Left kidney (tissue), 8 donors: ENCODE data around the gene GALNTL6. TPM values are rescaled to one million over a fixed set of nuclear protein-coding genes. Genes with fewer than 3 reads are reported as not detected.

ENCODE experiments used
- DNase-seq: peaks from one replicate; pipeline ENCODE4 v3.0.0-alpha.2; 2013
- long read RNA-seq, 8 donors: transcript quantifications; one replicate each; lab custom pipeline, GENCODE V29; 2026
- polyA plus RNA-seq: library from polyadenylated mRNA; unstranded; fragments of 120-200 nt; gene quantifications from one replicate; pipeline ENCODE4 v1.2.1, GENCODE V29; 2013; ENCODE audit not compliant: insufficient read length

Gene GALNTL6
- polyA plus RNA-seq: 0.78 TPM
- long read RNA-seq, donor 1: 0 reads
- long read RNA-seq, donor 2, partial matches to known transcripts: 0 of 1 reads
- long read RNA-seq, donor 2, other reads (novel, unspliced or antisense): 0 of 1 reads
- long read RNA-seq, donor 3, partial matches to known transcripts: 0 of 1 reads
- long read RNA-seq, donor 3, other reads (novel, unspliced or antisense): 0 of 1 reads
- long read RNA-seq, donor 4: 0 reads
- long read RNA-seq, donor 5, partial matches to known transcripts: 0 of 1 reads
- long read RNA-seq, donor 5, other reads (novel, unspliced or antisense): 0 of 1 reads
- long read RNA-seq, donor 6: 0 reads
- long read RNA-seq, donor 7, partial matches to known transcripts: 0 of 1 reads
- long read RNA-seq, donor 7, other reads (novel, unspliced or antisense): 0 of 1 reads
- long read RNA-seq, donor 8: 0 reads

DNA sequence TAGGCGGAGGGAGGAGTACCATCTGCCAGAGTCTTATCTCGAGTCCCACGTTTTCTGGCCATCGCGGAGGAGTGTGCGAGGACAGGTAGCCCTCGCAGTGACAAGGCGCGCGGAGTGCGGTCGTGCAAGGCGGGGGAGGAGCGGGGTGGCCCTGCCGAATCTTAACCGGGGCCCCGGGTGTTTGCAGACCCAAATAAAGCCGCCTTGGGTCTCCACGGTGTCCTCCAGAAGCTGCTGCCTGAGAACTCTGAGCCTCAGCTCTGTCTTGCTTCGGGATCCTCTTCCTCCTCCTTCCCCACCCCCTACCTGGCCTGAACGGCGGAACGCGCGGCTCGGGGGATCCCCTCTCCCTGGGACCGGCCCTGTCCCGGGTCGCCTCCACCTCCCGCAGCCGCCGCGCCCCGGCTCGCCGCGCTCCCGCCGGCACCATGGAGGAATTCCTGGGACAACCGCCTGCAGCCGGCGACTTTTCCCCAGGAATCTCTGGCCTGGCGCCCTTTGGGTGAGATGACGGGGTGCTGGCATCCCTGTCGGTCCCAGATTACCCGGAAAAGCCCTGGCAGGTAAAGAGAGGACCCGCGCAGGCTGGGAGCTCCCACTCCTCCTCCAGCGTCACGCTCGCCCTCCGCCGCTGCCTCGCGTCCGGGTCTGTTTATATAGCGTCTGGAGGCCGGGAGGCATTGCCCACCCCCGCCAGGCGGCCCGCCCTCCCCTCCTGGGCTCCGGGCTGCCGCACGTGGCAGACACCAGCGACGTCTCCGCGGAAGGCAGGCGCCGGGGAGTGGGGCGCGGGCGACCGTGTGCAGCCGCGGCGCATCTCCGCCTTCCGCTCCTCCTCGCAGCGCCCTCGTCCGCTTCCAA, at the start of gene GALNTL6:
Gene GALNTL6, plus strand, starts transcription at position 740 of the 861 bp plus-strand sequence.
- peak; percentile 26 for DNase-seq

DNA sequence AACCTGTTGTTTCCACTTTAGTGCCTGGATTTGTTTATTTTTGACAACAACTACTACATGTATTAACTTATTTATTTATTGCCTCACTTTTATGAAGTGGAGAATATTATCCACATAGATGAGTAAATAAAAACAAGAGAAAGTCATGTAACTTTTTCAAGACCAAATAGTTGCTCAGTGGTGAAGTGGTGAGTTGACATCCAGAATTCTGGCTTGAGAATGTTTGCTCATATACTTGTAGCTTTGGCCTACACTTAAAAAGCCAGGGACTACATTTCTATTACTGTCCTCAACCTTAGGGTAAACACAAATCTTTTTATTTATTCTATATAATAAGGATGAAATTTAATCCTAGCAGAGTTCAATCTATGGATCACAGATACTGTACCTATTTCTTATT, 47.7 kb upstream of the GALNTL6 start:
- DNase-seq: no peak

DNA sequence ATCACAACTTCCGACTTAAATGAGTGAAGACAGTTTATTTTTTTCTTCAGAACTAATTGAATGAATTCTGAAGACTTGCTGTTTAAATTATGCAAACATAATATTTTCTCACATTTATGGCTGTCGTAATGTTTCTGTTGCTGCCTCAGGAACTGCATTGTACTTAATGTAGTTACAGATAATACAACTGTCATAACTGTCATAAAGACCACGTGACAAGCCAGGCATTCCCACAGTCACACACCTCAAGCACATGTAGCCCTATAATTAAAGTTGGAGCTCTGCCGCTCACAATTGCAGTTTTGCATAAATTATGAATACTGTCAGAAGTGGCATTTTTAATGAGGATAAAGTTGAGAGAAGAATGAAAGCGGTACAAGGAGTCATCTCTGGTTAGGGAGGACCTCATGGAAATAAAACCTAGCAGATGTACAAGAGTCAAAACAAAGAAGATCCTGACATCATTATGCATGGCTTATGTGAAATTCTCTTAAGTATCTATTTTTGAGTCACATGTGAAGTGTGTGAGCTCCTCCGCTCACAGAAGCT, 38.5 kb upstream of the GALNTL6 start:
- no peak for DNase-seq

DNA sequence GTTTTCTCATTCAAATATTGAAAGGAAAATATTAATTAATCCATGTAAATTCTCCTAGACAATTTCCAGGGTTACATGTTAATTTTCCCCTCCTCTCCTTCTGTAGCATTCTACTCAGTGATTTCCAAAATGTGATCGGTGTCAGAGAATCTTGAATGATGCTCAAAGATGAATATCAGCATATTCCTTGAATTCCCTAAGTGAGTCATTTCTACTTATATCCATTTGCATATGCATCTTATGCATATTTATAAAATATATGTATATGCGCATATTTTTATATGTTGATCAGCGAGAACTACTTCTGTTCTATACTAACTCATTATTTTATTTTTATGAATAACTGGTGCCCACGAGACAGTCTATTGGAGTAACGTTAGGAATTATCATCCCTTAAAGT, 33.9 kb upstream of the GALNTL6 start:
- DNase-seq: no peak

DNA sequence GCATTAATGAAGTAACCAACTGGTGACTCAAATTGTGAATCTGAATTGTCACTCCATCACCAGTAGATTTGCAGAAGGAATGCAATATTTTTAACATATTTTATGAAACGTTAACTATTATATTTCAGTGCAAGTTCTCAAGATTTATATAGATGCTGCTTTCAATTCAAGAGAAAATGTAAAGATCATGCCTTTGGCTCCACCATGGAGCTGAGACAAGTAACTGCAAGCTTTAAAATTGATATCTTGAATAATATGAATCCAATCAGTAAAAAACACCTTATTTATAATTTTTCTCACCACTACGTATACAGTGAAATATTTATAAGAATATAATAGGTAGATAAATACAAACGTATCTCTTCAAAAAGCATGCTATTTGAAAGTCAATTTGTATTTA, 27.8 kb upstream of the GALNTL6 start:
- peak; percentile 1 for DNase-seq

DNA sequence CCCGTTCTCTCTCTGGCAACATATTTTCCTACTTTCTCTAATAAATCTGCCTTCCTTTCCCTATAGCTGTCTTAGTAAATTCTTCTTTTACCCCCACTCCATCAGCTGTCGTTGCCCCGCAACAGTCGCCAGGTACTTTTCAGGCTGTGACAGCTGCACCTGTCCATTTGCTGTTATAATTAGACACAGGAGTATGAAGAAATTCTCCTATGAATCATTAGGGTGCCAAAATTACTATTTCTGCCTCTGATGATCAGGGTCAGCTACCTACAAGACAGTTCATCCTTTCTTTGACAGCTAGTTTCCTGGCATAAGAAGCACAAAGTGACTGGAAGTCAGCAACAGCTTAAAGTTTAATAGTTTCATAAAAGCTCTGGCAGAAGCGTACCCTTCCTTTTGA, 19.5 kb upstream of the GALNTL6 start:
- no peak for DNase-seq

DNA sequence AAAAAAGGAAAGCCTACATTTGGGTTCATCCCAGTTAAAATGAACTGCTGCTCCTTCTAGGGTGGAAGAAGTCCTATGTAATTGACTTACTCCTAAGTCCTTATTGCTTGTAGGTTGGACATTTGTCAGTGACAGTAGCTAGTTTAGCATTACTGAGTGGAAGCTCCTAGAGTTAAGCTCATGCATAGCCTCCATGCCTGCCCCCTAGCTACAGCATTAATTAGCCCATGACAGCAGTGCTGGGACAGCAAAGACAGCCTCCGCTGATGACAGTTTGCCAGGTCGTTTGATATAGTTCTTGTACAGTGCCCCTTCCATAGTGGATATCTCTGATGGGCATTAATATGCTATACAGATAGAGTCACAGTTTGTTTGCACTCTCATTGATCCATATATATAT, 18.7 kb upstream of the GALNTL6 start:
- DNase-seq: no peak

DNA sequence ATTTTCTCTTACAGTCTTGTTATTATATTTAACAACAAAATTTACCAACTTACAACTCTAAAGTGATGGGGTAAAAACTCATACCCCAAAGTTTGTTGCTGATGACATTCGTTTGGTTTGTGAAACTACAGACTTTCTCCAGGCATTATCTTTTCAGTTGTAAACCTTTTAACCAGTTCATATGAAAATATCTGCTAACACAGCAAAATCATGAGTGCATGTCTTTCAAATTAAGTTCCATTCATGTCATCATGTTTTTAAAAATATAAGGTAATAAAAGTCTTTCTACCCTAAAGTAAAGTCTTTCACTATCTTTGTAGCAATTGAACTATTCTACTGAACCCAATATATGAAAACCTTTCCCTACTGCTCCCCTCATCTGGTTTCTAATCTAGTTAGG, 3.4 kb upstream of the GALNTL6 start:
- DNase-seq: no peak

DNA sequence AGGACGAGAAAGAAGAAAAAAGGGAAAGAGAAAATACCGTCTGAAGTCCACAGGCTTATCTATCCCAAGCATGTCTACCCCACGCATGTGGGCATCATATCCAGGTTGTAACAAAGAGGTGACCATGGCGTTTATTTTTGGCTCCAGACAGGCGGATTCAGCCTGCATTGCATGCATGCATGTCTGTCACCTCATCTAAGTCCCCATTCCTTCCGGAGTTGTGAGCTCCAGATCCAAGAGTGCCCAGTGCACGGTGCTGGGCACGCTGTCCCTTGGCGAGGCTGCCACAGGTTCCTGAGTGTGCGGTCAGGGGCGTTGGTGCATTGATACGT, 905 bp upstream of the GALNTL6 start:
- no peak for DNase-seq

DNA sequence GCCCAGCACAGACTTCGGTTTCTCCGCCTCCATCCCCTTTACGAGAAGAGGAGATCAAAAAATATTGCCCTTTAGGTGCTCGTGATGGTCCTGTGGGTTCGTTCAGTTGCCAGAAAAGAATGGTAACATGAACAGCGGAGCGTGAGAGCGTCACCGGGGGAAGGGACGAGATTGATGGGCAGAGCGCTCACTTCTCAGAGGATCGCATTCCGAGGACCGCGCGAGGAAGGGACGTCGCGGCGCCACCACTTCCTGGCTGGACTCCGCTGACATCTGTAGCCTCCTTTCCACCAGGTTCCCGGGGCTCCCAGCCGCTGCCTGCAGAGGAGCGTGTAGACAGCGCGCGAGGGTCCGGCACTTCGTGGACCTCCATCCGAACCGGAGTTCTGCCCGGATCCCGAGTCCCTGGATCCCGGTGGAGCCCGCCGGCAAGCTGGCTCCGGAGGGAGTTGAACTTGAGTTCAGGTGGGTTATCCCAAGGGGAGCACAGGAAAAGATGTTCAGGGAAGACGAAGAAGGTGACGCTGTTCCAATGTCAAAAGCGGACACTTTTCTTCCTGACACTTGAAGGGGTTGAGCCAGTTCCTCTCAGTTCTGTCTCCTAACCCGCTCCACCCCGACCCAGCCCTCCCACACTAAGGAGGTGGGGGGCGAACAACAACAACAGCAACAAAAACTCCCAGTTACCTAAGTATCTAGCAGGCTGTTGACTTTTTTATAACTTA, 484 bp downstream of the GALNTL6 start:
- peak; percentile 29 for DNase-seq

DNA sequence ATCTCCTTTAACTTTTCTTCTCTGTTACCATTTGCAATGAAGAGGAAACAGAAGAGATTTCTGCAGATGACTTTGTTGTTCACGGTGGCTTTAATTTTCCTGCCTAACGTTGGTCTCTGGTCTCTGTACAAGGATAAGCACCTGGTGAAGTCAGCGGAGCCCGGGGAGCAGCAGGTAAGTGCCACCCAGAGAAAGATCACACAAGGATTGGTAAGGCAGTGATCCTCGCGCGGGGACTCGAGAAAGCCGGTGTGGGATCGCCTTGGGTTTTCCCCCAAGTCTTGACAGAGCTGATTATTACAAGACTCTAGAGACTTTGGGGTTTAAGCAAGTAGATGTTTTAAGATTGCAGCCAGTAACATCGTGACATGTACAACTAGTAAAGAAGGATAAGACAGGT, 1.3 kb downstream of the GALNTL6 start:
- DNase-seq: no peak

DNA sequence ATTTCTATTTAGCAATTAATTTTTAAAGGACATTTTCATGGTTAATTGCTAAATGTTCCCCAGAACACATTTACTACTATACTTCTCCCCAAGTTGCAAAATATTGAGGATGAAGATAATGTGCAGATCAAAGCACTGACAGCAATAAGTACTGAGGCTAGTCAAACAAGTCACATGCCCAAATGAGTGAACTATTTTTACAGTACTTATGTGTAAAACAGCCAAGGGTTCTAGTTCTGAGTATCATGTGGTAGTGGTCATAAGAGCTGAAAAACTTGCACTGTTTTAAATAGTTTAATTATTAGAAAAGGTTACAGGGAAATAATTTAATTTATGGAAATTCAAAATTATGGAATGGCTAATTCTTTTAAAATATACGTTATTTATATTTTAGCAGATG, 3.8 kb downstream of the GALNTL6 start:
- no peak for DNase-seq

DNA sequence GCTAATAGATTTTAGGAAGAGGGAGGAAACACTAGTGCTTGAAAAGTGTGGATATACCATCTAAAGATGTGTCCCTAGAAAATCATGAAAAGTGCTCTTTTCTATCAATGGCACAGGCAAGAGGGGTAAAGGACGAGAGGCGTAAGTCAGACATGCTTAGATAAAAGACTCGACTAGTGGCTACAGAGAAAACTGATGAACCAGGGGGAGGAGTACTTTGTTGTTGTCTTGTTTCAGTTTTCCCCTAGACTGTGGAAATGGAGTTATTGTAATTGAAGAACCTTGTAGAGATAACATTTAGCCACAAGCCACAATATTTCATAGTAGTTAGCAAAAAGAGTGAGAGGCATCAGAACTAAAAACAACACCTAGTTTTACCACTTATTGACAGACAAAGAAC, 21.4 kb downstream of the GALNTL6 start:
- no peak for DNase-seq

DNA sequence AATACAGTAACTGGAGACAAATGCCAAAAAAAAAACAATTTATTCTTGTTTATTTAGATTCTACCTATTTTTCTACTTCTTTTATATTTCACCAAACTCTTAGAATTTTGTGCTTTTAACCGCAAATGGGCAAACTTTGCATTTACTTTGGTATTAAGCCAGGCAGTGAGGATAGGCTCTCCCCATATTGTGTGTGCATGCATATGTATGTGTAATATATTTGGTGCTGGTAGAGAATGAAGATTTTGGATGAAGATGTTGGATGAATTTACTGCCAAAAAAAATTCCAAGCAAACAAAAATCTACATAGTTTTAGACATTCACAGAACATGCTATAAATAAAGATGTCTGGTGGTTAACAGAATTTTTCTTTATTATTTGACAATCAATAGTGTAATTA, 30.3 kb downstream of the GALNTL6 start:
- no peak for DNase-seq

DNA sequence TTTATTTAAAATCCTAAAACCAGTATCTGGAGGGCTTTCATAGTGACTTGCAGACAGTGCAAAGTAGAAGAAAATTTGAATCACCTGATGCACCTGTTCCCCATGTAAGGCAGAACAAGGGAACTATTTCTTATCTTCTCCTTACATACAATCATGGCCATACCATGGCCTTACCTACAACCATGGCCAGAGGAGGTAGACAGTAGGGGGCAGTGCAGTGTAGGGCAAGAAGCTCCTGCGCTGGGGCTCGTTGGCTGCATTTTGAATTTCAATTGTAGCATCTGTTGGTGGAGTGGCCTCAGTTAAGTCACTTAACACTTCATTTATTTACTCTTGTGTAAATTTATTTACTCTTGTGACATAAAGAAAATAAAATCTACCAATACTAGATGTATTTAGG, 33.0 kb downstream of the GALNTL6 start:
- no peak for DNase-seq

DNA sequence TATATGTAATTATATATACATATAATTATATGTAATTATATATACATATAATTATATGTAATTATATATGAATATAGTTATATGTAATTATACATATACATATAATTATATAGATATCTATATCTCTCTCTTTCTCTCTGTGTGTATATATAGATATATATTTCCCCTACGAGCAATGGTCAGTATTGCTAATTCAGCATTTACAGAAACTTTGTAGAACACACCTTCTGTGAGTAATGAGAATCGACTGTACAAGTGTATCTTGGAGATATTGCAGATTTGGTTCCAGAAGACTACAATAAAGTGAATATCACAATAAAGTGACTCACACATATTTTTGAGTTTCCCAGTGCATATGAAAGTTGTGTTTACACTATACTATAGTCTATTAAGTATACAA, 33.7 kb downstream of the GALNTL6 start:
- DNase-seq: no peak

DNA sequence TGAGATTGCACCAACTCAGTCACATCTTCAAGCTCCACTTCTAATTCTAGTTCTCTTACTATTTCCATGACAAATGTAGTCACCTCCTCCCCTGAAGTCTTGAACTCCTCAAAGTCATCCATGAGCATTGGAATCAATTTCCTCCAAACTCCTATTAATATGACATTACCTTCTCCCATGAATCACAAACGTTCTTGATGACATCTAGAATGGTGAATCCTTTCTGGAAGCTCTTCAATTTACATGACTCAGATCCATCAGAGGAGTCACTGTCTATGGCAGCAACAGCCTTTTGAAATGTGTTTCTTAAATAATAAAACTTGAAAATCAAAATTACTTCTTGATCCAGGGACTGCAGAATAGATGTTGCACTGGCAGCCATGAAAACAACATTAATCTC, 34.5 kb downstream of the GALNTL6 start:
- DNase-seq: no peak

DNA sequence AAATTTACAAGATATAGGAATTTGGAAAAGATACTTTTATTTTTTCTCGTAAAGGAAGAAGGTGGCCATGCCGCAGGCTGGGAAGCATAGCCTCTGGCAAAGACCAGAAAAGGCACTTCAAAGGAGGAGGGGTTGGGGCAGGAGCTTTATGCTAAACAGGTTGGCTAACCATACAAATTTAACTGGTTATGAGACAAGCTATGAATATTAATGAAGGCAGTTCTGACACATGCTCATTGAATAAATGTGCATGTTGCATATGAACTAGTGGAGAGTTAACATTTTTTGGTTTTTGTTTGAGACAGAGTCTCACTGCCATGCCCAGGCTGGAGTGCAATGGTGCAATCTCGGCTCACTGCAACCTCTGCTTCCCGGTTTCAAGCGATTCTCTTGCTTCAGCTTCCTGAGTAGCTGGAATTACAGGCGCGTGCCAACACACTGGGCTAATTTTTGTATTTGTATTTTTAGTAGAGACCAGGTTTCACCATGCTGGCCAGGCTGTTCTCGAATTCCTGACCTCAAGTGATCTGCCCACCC, 36.5 kb downstream of the GALNTL6 start:
- no peak for DNase-seq

DNA sequence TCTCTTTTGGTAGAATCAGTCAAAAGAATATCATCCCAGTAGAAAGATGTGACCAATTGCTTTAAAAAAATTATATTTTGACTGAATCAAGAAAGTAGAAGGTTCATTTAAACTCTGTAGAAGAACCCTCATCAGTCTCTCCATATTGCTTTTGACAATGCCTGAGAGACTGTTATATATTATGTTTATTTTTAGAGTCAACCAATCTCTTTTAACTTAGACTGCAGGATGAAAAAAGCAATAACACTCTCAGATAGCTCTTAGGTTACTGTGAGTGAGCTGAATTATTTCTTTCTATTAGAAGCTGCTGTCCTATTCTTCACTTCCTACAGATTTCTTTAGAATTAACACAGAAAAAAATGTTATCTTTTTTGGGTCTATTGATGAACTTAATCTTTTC, 38.1 kb downstream of the GALNTL6 start:
- DNase-seq: no peak

DNA sequence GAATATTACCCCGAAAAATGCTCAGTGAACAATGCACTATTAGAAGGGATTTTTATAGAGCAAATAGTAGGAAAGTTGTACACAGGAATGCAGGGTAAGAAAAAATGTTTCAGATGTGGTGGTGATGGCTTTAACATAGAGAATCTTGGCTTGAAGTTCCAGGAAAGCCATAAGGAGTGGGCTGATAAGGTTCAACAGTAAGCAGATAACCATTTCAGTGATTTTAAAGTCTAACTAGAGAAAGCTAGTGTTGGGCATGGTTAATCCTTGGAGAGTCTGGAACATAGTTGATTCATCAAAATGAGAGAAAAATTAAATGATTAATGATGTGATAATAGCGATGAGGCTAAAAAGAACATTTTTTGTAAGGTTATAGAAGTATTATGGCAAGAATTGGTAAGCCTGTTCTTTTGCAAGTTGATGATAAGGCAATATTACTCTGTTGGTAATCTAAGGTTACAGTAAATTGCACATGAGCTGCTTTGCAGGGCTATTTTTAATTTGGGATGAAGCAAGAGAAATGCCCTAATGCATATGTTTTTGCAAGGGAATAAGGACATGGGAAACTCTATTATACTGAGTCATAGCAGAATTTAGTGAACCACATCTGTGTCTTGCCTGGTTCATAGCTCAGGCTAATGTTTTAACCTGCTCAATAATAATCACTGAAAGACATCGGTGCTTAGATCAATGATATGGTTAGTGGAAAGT, 44.3 kb downstream of the GALNTL6 start:
- no peak for DNase-seq

DNA sequence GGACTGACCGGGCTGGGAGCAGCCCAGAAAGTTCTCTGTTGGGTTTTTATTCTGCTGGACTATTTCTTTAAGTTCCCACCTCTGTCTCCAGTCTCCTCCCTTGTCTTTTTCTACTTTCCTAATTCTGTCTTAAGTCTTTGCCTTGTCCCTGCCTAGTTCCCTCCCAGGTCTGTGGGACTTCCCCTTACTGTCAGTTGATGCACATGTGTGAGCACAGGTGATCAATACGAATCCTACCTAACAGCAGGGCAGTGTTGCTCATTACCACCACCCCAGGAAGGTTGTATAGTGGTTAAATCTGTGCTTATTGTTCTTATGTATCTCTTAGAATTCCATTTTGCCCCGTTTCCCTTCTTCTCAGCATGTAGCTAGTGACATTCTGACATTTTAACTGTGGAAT, 62.1 kb downstream of the GALNTL6 start:
- no peak for DNase-seq

DNA sequence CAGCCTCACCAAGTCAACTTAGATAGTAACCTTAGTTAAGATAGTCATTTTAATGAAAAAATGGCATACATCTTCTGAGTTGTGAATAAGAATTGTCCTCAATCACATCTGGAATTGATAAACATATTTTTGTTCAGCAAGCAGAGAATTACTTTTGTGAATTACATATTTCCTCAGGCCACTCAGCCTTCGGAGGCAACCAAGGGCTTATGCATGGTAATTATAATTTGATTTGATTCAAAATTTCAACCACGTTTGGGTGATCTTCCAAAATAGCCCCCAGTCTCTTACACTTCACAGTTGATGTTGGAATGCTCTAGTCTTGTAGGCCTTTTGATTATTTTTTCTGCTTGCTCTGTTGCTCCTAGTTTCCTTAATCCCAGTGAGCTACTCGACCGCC, 63.4 kb downstream of the GALNTL6 start:
- DNase-seq: no peak
